ENCODE measurements around the gene PIP4K2C.
"Not testable (repeated sequence)": the region's sequence is repeated elsewhere in the genome, so short reads cannot be mapped to it uniquely, and the experiment has no call there.

PIP4K2C gene

GRCh38 chr12:57638096-57638495 is 47.1 kb downstream of the PIP4K2C start:
- H3K4me1 Mint-ChIP-seq (ENCODE audit: low read depth): peaks cover 4% of the 10 kb centered on the region
- H3K36me3 Mint-ChIP-seq: no peaks in the 10 kb centered on the region
- peaks cover 19% of the 10 kb centered on the region for H3K27me3 Mint-ChIP-seq
- H3K27ac Mint-ChIP-seq: no peak overlapping the region
- H3K9me3 Mint-ChIP-seq (ENCODE audit: low read depth): no peaks in the 10 kb centered on the region
- H3K4me3 Mint-ChIP-seq: no peak overlapping the region

- H3K27me3 Mint-ChIP-seq: peaks cover 12% of the 10 kb centered on the region
- no peak overlapping the region for H3K27ac Mint-ChIP-seq
- H3K4me1 Mint-ChIP-seq (ENCODE audit: low read depth): no peaks in the 10 kb centered on the region
- H3K36me3 Mint-ChIP-seq: no peaks in the 10 kb centered on the region
- H3K4me3 Mint-ChIP-seq: no peak overlapping the region
- no peaks in the 10 kb centered on the region for H3K9me3 Mint-ChIP-seq (ENCODE audit: low read depth)
Measured at GRCh38 chr12:57640175-57641042, 49.4 kb downstream of the PIP4K2C start.

- Mint-ChIP-seq H3K36me3 (no peaks in the 10 kb centered on the region), H3K4me3 (no peak overlapping the region), H3K9me3 (ENCODE audit: low read depth) (no peaks in the 10 kb centered on the region), H3K27me3 (peaks cover 12% of the 10 kb centered on the region), H3K27ac (no peak overlapping the region), H3K4me1 (ENCODE audit: low read depth) (no peaks in the 10 kb centered on the region)
Measured at GRCh38 chr12:57641699-57642442, 50.9 kb downstream of the PIP4K2C start.

- not testable (repeated sequence) for H3K4me1 Mint-ChIP-seq (ENCODE audit: low read depth); H3K27ac Mint-ChIP-seq; H3K9me3 Mint-ChIP-seq (ENCODE audit: low read depth); H3K36me3 Mint-ChIP-seq; H3K4me3 Mint-ChIP-seq; H3K27me3 Mint-ChIP-seq
Measured at GRCh38 chr12:57645990-57646658, 55.1 kb downstream of the PIP4K2C start.

- H3K36me3 Mint-ChIP-seq, H3K27ac Mint-ChIP-seq: not testable (repeated sequence)
Measured at GRCh38 chr12:57646659-57647049, 55.7 kb downstream of the PIP4K2C start.

More at GRCh38 chr12:57646659-57647049, 55.7 kb downstream of the PIP4K2C start:
- H3K4me3 Mint-ChIP-seq; H3K4me1 Mint-ChIP-seq (ENCODE audit: low read depth); H3K27me3 Mint-ChIP-seq; H3K9me3 Mint-ChIP-seq (ENCODE audit: low read depth): not testable (repeated sequence)
